SK-N-SH (cell line): ENCODE results near the gene INPP5A. TPM values are rescaled to one million over a fixed set of nuclear protein-coding genes. Genes with fewer than 3 reads are reported as not detected.

ENCODE experiments used
- CTCF ChIA-PET: fragments of 300-600, 350-600 bp; formaldehyde crosslinking; extraction: SDS; loops from one replicate; lab custom pipeline; 2021; lab: Yijun Ruan, JAX
- POLR2A ChIA-PET: fragments of 350-600 bp; sonication (Branson Sonifier 250); formaldehyde crosslinking; extraction: SDS; loops from one replicate; lab custom pipeline; 2020; ENCODE audit warnings: antibody characterized with exemption, inconsistent platforms; lab: Yijun Ruan, JAX
- DNase-seq: peaks from one replicate; pipeline ENCODE4 v3.0.0; 2012
- H2AFZ ChIP-seq: fragments of 200-600 bp; sonication (generic); 2 replicates; pipeline ENCODE4 v1.8.1; 2016; ENCODE audit warnings: antibody characterized with exemption, mild to moderate bottlenecking, low read depth
- H3F3A ChIP-seq: fragments of 200-600 bp; sonication (generic); replicated peaks from 2 replicates; pipeline ENCODE3; 2016; ENCODE audit warnings: antibody characterized with exemption, mild to moderate bottlenecking; ENCODE audit not compliant: insufficient read depth
- H3K27ac ChIP-seq, 2 experiments: fragments of 200-500 bp in 1 of 2; fragments of 200-600 bp in 1 of 2; sonication (Bioruptor generic) in 1 of 2; sonication (generic), shearing (Covaris generic) in 1 of 2; 2 replicates each; pipeline versions ENCODE4 v1.5.1 to v1.6.1; 2014 to 2016; ENCODE audit warnings: low read depth in 2 of 2, inconsistent platforms in 1 of 2, low read length in 1 of 2, mild to moderate bottlenecking in 1 of 2, mixed read lengths in 1 of 2
- H3K27me3 ChIP-seq: fragments of 200-600 bp; sonication (generic), shearing (Covaris generic); 2 replicates; pipeline ENCODE4 v1.6.1; 2016; ENCODE audit warnings: mixed run types; ENCODE audit not compliant: insufficient read depth
- H3K36me3 ChIP-seq, 2 experiments: fragments of 200-500 bp in 1 of 2; fragments of 200-600 bp in 1 of 2; sonication (Bioruptor generic) in 1 of 2; sonication (generic) in 1 of 2; replicated peaks in 1 of 2; 2 replicates each; pipeline versions ENCODE3 to v1.5.1; 2014 to 2016; ENCODE audit warnings: low read length in 1 of 2, mild to moderate bottlenecking in 1 of 2; ENCODE audit not compliant: insufficient read depth in 2 of 2, control insufficient read depth in 1 of 2
- H3K4me1 ChIP-seq, 2 experiments: fragments of 200-500 bp in 1 of 2; fragments of 200-600 bp in 1 of 2; sonication (Bioruptor generic) in 1 of 2; sonication (generic), shearing (Covaris generic) in 1 of 2; 2 replicates each; pipeline versions ENCODE4 v1.5.1 to v1.6.1; 2014 to 2016; ENCODE audit warnings: low read depth in 1 of 2, low read length in 1 of 2, mixed run types in 1 of 2; ENCODE audit not compliant: insufficient read depth in 2 of 2, control insufficient read depth in 1 of 2
- H3K4me2 ChIP-seq: fragments of 200-600 bp; sonication (generic), shearing (Covaris generic); 2 replicates; pipeline ENCODE4 v1.6.1; 2017; ENCODE audit warnings: mixed run types
- H3K4me3 ChIP-seq, 2 experiments: fragments of 200-500 bp in 1 of 2; fragments of 200-600 bp in 1 of 2; sonication (Bioruptor generic) in 1 of 2; sonication (generic), shearing (Covaris generic) in 1 of 2; 2 replicates each; pipeline versions ENCODE4 v1.5.1 to v1.8.1; 2014 to 2016; ENCODE audit warnings: low read depth in 2 of 2, inconsistent platforms in 1 of 2, low read length in 1 of 2, mild to moderate bottlenecking in 1 of 2, mixed read lengths in 1 of 2, moderate library complexity in 1 of 2
- H3K79me2 ChIP-seq: fragments of 200-600 bp; sonication (generic); 2 replicates; pipeline ENCODE4 v1.8.1; 2017; ENCODE audit warnings: mild to moderate bottlenecking; ENCODE audit not compliant: insufficient read depth
- H3K9ac ChIP-seq: fragments of 200-600 bp; sonication (generic); 2 replicates; pipeline ENCODE4 v1.6.1; 2017; ENCODE audit warnings: mixed run types
- H3K9me2 ChIP-seq: fragments of 200-600 bp; sonication (generic); 2 replicates; pipeline ENCODE4 v1.6.1; 2017; ENCODE audit warnings: mixed run types
- H3K9me3 ChIP-seq: fragments of 200-600 bp; sonication (generic); 2 replicates; pipeline ENCODE4 v1.6.1; 2017; ENCODE audit warnings: mixed run types, mild to moderate bottlenecking, moderate library complexity
- H4K20me1 ChIP-seq: fragments of 200-600 bp; sonication (generic); 2 replicates; pipeline ENCODE4 v1.6.1; 2017; ENCODE audit warnings: mild to moderate bottlenecking, mixed run types; ENCODE audit not compliant: insufficient read depth
- CTCF ChIP-seq: fragments of 200-600 bp; sonication (generic); IDR thresholded peaks from 2 replicates; pipeline ENCODE4 v1.6.1; 2017; ENCODE audit warnings: antibody characterized with exemption, mild to moderate bottlenecking, moderate library complexity
- EP300 ChIP-seq, 2 experiments: IDR thresholded peaks; 2 replicates each; pipeline versions ENCODE4 v1.4.0 to v1.6.1; 2012; ENCODE audit warnings: borderline replicate concordance in 1 of 2, low read depth in 1 of 2, low read length in 1 of 2
- EZH2phosphoT487 ChIP-seq: fragments of 200-600 bp; sonication (generic); IDR thresholded peaks from 2 replicates; pipeline ENCODE4 v1.6.1; 2017; ENCODE audit warnings: low read depth, mixed run types, mild to moderate bottlenecking, antibody characterized with exemption, moderate library complexity, borderline replicate concordance
- FOXJ3 ChIP-seq: sonication (generic); formaldehyde crosslinking; IDR thresholded peaks from 2 replicates; pipeline ENCODE4 v1.5.1; 2020; ENCODE audit warnings: mild to moderate bottlenecking, missing genetic modification reagents
- FOXM1 ChIP-seq: IDR thresholded peaks from 2 replicates; pipeline ENCODE4 v1.4.0; 2012; ENCODE audit warnings: low read depth, mild to moderate bottlenecking
- GABPA ChIP-seq: IDR thresholded peaks from 2 replicates; pipeline ENCODE4 v1.4.0; 2012; ENCODE audit warnings: low read depth, mild to moderate bottlenecking
- JUND ChIP-seq: IDR thresholded peaks from 2 replicates; pipeline ENCODE4 v1.4.0; 2012
- NRF1 ChIP-seq: IDR thresholded peaks from 2 replicates; pipeline ENCODE4 v1.6.1; 2012; ENCODE audit warnings: low read depth, mild to moderate bottlenecking, low read length
- POLR2AphosphoS5 ChIP-seq: IDR thresholded peaks from 2 replicates; pipeline ENCODE4 v1.6.1; 2012; ENCODE audit warnings: low read depth, low read length
- RCOR1 ChIP-seq: fragments of 150-350 bp; IDR thresholded peaks from 2 replicates; pipeline ENCODE4 v1.6.1; 2017; ENCODE audit warnings: antibody characterized with exemption, low read length
- REST ChIP-seq: IDR thresholded peaks from 2 replicates; pipeline ENCODE4 v1.6.1; 2012; ENCODE audit warnings: mild to moderate bottlenecking, low read depth, low read length, moderate library complexity
- RFX5 ChIP-seq: IDR thresholded peaks from 2 replicates; pipeline ENCODE4 v1.6.1; 2012; ENCODE audit warnings: mild to moderate bottlenecking, improper control_type of control experiment, low read length
- RXRA ChIP-seq: IDR thresholded peaks from 2 replicates; pipeline ENCODE4 v1.4.0; 2012; ENCODE audit warnings: low read depth, mild to moderate bottlenecking, borderline replicate concordance
- SIN3A ChIP-seq: IDR thresholded peaks from 2 replicates; pipeline ENCODE4 v1.6.1; 2012; ENCODE audit warnings: low read depth, mild to moderate bottlenecking, low read length, moderate library complexity, borderline replicate concordance
- SMC3 ChIP-seq: IDR thresholded peaks from 2 replicates; pipeline ENCODE4 v1.6.1; 2012; ENCODE audit warnings: low read depth, low read length, improper control_type of control experiment
- TAF1 ChIP-seq: IDR thresholded peaks from 2 replicates; pipeline ENCODE4 v1.6.1; 2012; ENCODE audit warnings: low read depth, mild to moderate bottlenecking, low read length, moderate library complexity, borderline replicate concordance
- TEAD4 ChIP-seq: IDR thresholded peaks from 2 replicates; pipeline ENCODE4 v1.4.0; 2012; ENCODE audit warnings: mild to moderate bottlenecking, borderline replicate concordance; ENCODE audit not compliant: insufficient read depth
- USF1 ChIP-seq: IDR thresholded peaks from 2 replicates; pipeline ENCODE4 v1.4.0; 2012; ENCODE audit warnings: low read depth, borderline replicate concordance
- WGBS: methylation state at CpG from one replicate; pipeline ENCODE4 v1.1.6; 2017; ENCODE audit warnings: low lambda C conversion rate; 5-methylcytosine and 5-hydroxymethylcytosine counted together
- polyA plus RNA-seq, 3 experiments: library from polyadenylated mRNA; depleted of rRNA; stranded (reverse); fragments of >200 nt; gene quantifications; 2 replicates each; pipeline ENCODE4 v1.2.3, GENCODE V29; 2012
- TF ChIP-seq, protein P1 (sequence below): fragments of 150-350 bp; IDR thresholded peaks from 2 replicates; pipeline ENCODE4 v1.6.1; 2016; ENCODE audit warnings: mild to moderate bottlenecking, low read depth, low read length
- TF ChIP-seq, protein P2 (sequence below): IDR thresholded peaks from 2 replicates; pipeline ENCODE4 v1.4.0; 2012; ENCODE audit warnings: low read depth

The INPP5A gene
- polyA plus RNA-seq, 1 of the 3 experiments (the other 2 are of a cell fraction) = 12.0 TPM

GRCh38 chr10:132730573-132730953 lies 193.0 kb downstream of the INPP5A start:
- no peak overlapping the region for H2AFZ ChIP-seq
- no peak overlapping the region for H3K4me3 ChIP-seq
- no peak overlapping the region for H3K4me2 ChIP-seq
- H3K36me3 ChIP-seq = no peaks in the 10 kb centered on the region
- TF ChIP-seq RXRA = no peak
- no peak for TF ChIP-seq GABPA
- no peak for TF ChIP-seq NRF1
- no peak for TF ChIP-seq POLR2AphosphoS5
- TF ChIP-seq, protein P1, sequence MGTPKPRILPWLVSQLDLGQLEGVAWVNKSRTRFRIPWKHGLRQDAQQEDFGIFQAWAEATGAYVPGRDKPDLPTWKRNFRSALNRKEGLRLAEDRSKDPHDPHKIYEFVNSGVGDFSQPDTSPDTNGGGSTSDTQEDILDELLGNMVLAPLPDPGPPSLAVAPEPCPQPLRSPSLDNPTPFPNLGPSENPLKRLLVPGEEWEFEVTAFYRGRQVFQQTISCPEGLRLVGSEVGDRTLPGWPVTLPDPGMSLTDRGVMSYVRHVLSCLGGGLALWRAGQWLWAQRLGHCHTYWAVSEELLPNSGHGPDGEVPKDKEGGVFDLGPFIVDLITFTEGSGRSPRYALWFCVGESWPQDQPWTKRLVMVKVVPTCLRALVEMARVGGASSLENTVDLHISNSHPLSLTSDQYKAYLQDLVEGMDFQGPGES = no peak
- TF ChIP-seq EP300 (IDR thresholded peaks at IDR 0.05; ENCODE audit: borderline replicate concordance in 1 of 2, low read depth in 1 of 2, low read length in 1 of 2) = no peak
- TF ChIP-seq SMC3 = no peak
- no peak for TF ChIP-seq SIN3A
- no peak for TF ChIP-seq EZH2phosphoT487
- TF ChIP-seq REST = no peak
- no peak for TF ChIP-seq RCOR1
- no peak for TF ChIP-seq TAF1
- TF ChIP-seq USF1 = no peak
- no peak for TF ChIP-seq FOXM1
- TF ChIP-seq, protein P2, sequence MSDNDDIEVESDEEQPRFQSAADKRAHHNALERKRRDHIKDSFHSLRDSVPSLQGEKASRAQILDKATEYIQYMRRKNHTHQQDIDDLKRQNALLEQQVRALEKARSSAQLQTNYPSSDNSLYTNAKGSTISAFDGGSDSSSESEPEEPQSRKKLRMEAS = no peak
- no peak for TF ChIP-seq FOXJ3 (CRISPR knock-in tag)
- TF ChIP-seq CTCF = no peak
- TF ChIP-seq RFX5 = no peak
- TF ChIP-seq TEAD4 = no peak
- no peak for TF ChIP-seq JUND
- H3K9me3 ChIP-seq = no peaks in the 10 kb centered on the region
- POLR2A ChIA-PET = interaction anchor here (0.6 kb wide), 1 partner anchor 208 kb away, joined by 3 read pairs; no protein-coding TSS in a partner anchor
- H3K9ac ChIP-seq = no peak overlapping the region
- CTCF ChIA-PET = interaction anchor here (0.6 to 1.8 kb wide), 3 partner anchors 67 to 443 kb away, joined by 3 to 9 read pairs (median 3); no protein-coding TSS in a partner anchor
- H3K27ac ChIP-seq = no peak overlapping the region
- no peak for DNase-seq
- H3K4me1 ChIP-seq = peaks cover 0 to 31% of the 10 kb centered on the region in 2 experiments; a peak in 1 of 4 replicates
- no peaks in the 10 kb centered on the region for H3F3A ChIP-seq
- no peaks in the 10 kb centered on the region for H3K79me2 ChIP-seq
- no peaks in the 10 kb centered on the region for H4K20me1 ChIP-seq
- no peaks in the 10 kb centered on the region for H3K27me3 ChIP-seq
- H3K9me2 ChIP-seq = no peaks in the 10 kb centered on the region
- 84% methylated on average over 14 of the region's 15 CpGs for WGBS
